GM23248 (cell line): ENCODE measurements around the gene LMAN2. TPM values are rescaled to one million over a fixed set of nuclear protein-coding genes. Genes with fewer than 3 reads are reported as not detected.
A peak's percentile ranks its signal among the peaks of the same experiment; 100 is the strongest.

Experiments
- DNase-seq: peaks from one replicate; pipeline ENCODE4 v3.0.0-alpha.2; 2015
- H2AFZ ChIP-seq: fragments of 200-600 bp; sonication (generic); 2 replicates; pipeline ENCODE4 v1.6.1; 2016; ENCODE audit warnings: antibody characterized with exemption
- H3F3A ChIP-seq: fragments of 200-600 bp; sonication (generic); 2 replicates; pipeline ENCODE4 v1.6.1; 2016; ENCODE audit warnings: mild to moderate bottlenecking, antibody characterized with exemption, mixed run types; ENCODE audit not compliant: insufficient read depth
- H3K27ac ChIP-seq: fragments of 200-600 bp; sonication (generic); 2 replicates; pipeline ENCODE4 v1.5.1; 2016; ENCODE audit warnings: mild to moderate bottlenecking
- H3K27me3 ChIP-seq: fragments of 200-600 bp; sonication (generic); replicated peaks from 2 replicates; pipeline ENCODE4 v1.6.1; 2016; ENCODE audit warnings: mild to moderate bottlenecking; ENCODE audit not compliant: insufficient read depth
- H3K36me3 ChIP-seq: fragments of 200-600 bp; sonication (generic); 2 replicates; pipeline ENCODE4 v1.6.1; 2016; ENCODE audit warnings: low read depth, mild to moderate bottlenecking
- H3K4me1 ChIP-seq: fragments of 200-600 bp; sonication (generic); 2 replicates; pipeline ENCODE4 v1.6.1; 2016; ENCODE audit warnings: mild to moderate bottlenecking; ENCODE audit not compliant: insufficient read depth
- H3K4me2 ChIP-seq: fragments of 200-600 bp; sonication (generic); one replicate; pipeline ENCODE4 v1.6.1; 2016; ENCODE audit warnings: mild to moderate bottlenecking; ENCODE audit not compliant: unreplicated experiment
- H3K4me3 ChIP-seq: fragments of 200-600 bp; sonication (generic); 2 replicates; pipeline ENCODE4 v1.5.1; 2016; ENCODE audit warnings: mild to moderate bottlenecking
- H3K79me2 ChIP-seq: fragments of 200-600 bp; sonication (generic); 2 replicates; pipeline ENCODE4 v1.6.1; 2016; ENCODE audit warnings: mild to moderate bottlenecking; ENCODE audit not compliant: insufficient read depth
- H3K9ac ChIP-seq: fragments of 200-600 bp; sonication (generic); 2 replicates; pipeline ENCODE4 v1.6.1; 2016; ENCODE audit warnings: mild to moderate bottlenecking
- H3K9me2 ChIP-seq: fragments of 200-600 bp; sonication (generic); 2 replicates; pipeline ENCODE4 v1.6.1; 2016; ENCODE audit warnings: mixed run types, mild to moderate bottlenecking, moderate library complexity; ENCODE audit not compliant: insufficient read depth
- H3K9me3 ChIP-seq: fragments of 200-600 bp; sonication (generic); one replicate; pipeline ENCODE4 v1.6.1; 2017; ENCODE audit warnings: low read depth
- H4K20me1 ChIP-seq: fragments of 200-600 bp; sonication (generic); 2 replicates; pipeline ENCODE4 v1.6.0; 2016; ENCODE audit not compliant: insufficient read depth
- EZH2 ChIP-seq: fragments of 200-600 bp; sonication (generic); IDR thresholded peaks from 2 replicates; pipeline ENCODE4 v1.6.1; 2018; ENCODE audit warnings: antibody characterized with exemption, mild to moderate bottlenecking; ENCODE audit not compliant: insufficient read depth, poor library complexity, severe bottlenecking
- EZH2phosphoT487 ChIP-seq: fragments of 200-600 bp; sonication (generic); IDR thresholded peaks from 2 replicates; pipeline ENCODE4 v1.6.1; 2018; ENCODE audit warnings: antibody characterized with exemption, moderate library complexity, mild to moderate bottlenecking, low read depth; ENCODE audit not compliant: insufficient read depth
- WGBS, 2 experiments: methylation state at CpG; one replicate each; pipeline ENCODE4 v1.1.6; 2015 to 2017; ENCODE audit warnings: low lambda C conversion rate in 2 of 2, low coverage in 1 of 2; ENCODE audit errors: missing lambda C conversion rate in 2 of 2; 5-methylcytosine and 5-hydroxymethylcytosine counted together
- in situ Hi-C: fragments of 300-500 bp; cut with MboI; formaldehyde crosslinking; loops from 2 replicates; pipeline ENCODE4 v1.15.0; 2020
- polyA plus RNA-seq: library from polyadenylated mRNA; unstranded; fragments of >200 nt; fragmentation: Nextera tagmentation; extraction: Ambion mirVana; gene quantifications from 2 replicates; pipeline ENCODE4 v1.2.1, GENCODE V29; 2016
- total RNA-seq: library from RNA; depleted of rRNA; stranded (reverse); fragments of >200 nt; shearing (Covaris generic); gene quantifications from 2 replicates; pipeline ENCODE4 v1.2.3, GENCODE V29; 2014

Gene LMAN2
- total and polyA plus RNA-seq, 2 experiments from 2014 or later, result 303 to 313 TPM

GRCh38 chr5:177358370-177358819 lies 6.9 kb upstream of the LMAN2 start:
- Histone ChIP-seq H3K79me2 (no peaks in the 10 kb centered on the region), H3K27ac (no peak overlapping the region), H3K9me3 (no peaks in the 10 kb centered on the region), H3K9me2 (no peaks in the 10 kb centered on the region), H3K4me1 (peaks cover 2% of the 10 kb centered on the region; the same call in 1 of the 2 replicates), H3K36me3 (no peaks in the 10 kb centered on the region), H3K27me3 (no peaks in the 10 kb centered on the region), H4K20me1 (no peaks in the 10 kb centered on the region), H3K4me3 (no peak overlapping the region), H2AFZ (no peak overlapping the region), H3F3A (no peaks in the 10 kb centered on the region), H3K9ac (no peak overlapping the region), H3K4me2 (no peak overlapping the region)
- in situ Hi-C loops, result no loop called here
- DNase-seq, result no peak
- no peak for TF ChIP-seq EZH2
- TF ChIP-seq EZH2phosphoT487, result no peak
- 58 to 60% methylated on average over 5 of the region's 5 CpGs for WGBS, 2 experiments

GRCh38 chr5:177357459-177358351 lies 6.2 kb upstream of the LMAN2 start, which contains the start of gene RGS14:
RGS14 (plus strand) TSS chr5:177357924; CDS start chr5:177358025, 101 bp downstream.
- WGBS, 2 experiments, result 35 to 41% methylated on average over 35 to 37 of the region's 37 CpGs

GRCh38 chr5:177357146-177357458 lies 5.6 kb upstream of the LMAN2 start:
- Histone ChIP-seq H3K9ac (no peak overlapping the region), H3K36me3 (no peaks in the 10 kb centered on the region), H3K4me2 (no peak overlapping the region), H3K9me2 (no peaks in the 10 kb centered on the region), H3K79me2 (no peaks in the 10 kb centered on the region), H3K27me3 (no peaks in the 10 kb centered on the region), H3K4me3 (no peak overlapping the region), H3K9me3 (no peaks in the 10 kb centered on the region), H4K20me1 (no peaks in the 10 kb centered on the region), H3F3A (no peaks in the 10 kb centered on the region), H3K27ac (no peak overlapping the region), H3K4me1 (no peaks in the 10 kb centered on the region), H2AFZ (no peak overlapping the region)
- no peak for DNase-seq
- WGBS, 2 experiments, result 61 to 68% methylated on average over 5 of the region's 5 CpGs
- TF ChIP-seq EZH2phosphoT487, result no peak
- no peak for TF ChIP-seq EZH2
- in situ Hi-C loops, result no loop called here

More at GRCh38 chr5:177357459-177358351, 6.2 kb upstream of the LMAN2 start, which contains the start of gene RGS14:
- H3K9me2 ChIP-seq, result no peaks in the 10 kb centered on the region
- no peaks in the 10 kb centered on the region for H4K20me1 ChIP-seq
- H3K79me2 ChIP-seq, result no peaks in the 10 kb centered on the region
- H3K4me1 ChIP-seq, result no peaks in the 10 kb centered on the region
- H3K9me3 ChIP-seq, result no peaks in the 10 kb centered on the region
- H3K27ac ChIP-seq, result no peak within 1 kb of the TSS
- TF ChIP-seq EZH2, result no peak
- no peak for TF ChIP-seq EZH2phosphoT487
- H2AFZ ChIP-seq, result 0 out of 2 replicates have a peak within 1 kb of the TSS, but pooled peaks have one; percentile 33
- H3F3A ChIP-seq, result no peaks in the 10 kb centered on the region
- peak; percentile 72 for DNase-seq
- no peaks in the 10 kb centered on the region for H3K27me3 ChIP-seq
- H3K4me3 ChIP-seq, result no peak within 1 kb of the TSS
- no peak within 1 kb of the TSS for H3K4me2 ChIP-seq
- no peak within 1 kb of the TSS for H3K9ac ChIP-seq
- in situ Hi-C loops, result no loop called here
- H3K36me3 ChIP-seq, result no peaks in the 10 kb centered on the region

- H3K27ac ChIP-seq, result no peak overlapping the region
- H3K27me3 ChIP-seq, result no peaks in the 10 kb centered on the region
- 38 to 40% methylated on average over 3 of the region's 3 CpGs for WGBS, 2 experiments
- H3K9ac ChIP-seq, result no peak overlapping the region
- no peak overlapping the region for H2AFZ ChIP-seq
- in situ Hi-C loops, result no loop called here
- H3K4me2 ChIP-seq, result no peak overlapping the region
- no peaks in the 10 kb centered on the region for H3K9me3 ChIP-seq
- H3K36me3 ChIP-seq, result no peaks in the 10 kb centered on the region
- DNase-seq, result no peak
- no peaks in the 10 kb centered on the region for H3K79me2 ChIP-seq
- no peaks in the 10 kb centered on the region for H3K4me1 ChIP-seq
- TF ChIP-seq EZH2 (no peak), EZH2phosphoT487 (no peak)
- no peaks in the 10 kb centered on the region for H4K20me1 ChIP-seq
- H3K4me3 ChIP-seq, result no peak overlapping the region
- no peaks in the 10 kb centered on the region for H3F3A ChIP-seq
- H3K9me2 ChIP-seq, result no peaks in the 10 kb centered on the region
Observed at GRCh38 chr5:177356746-177357145, 5.3 kb upstream of the LMAN2 start.
